GM21786 (cell line): Measurements from ENCODE around the gene MINDY3.

Source experiments
- ATAC-seq: cut with Tn5 transposase; IDR thresholded peaks from one replicate; pipeline ENCODE4 v1.9.1; 2021; ENCODE audit not compliant: unreplicated experiment

The MINDY3 gene

GRCh38 chr10:15739254-15739970 is 120.9 kb downstream of the MINDY3 start:
- ATAC-seq: no peak

- ATAC-seq: no peak
Observed at GRCh38 chr10:15738270-15738925, 121.9 kb downstream of the MINDY3 start.

- ATAC-seq: no peak
Observed at GRCh38 chr10:15737656-15738055, 122.7 kb downstream of the MINDY3 start.

GRCh38 chr10:15735763-15736162 is 124.5 kb downstream of the MINDY3 start:
- ATAC-seq: no peak

GRCh38 chr10:15730341-15730740 is 130.0 kb downstream of the MINDY3 start:
- ATAC-seq: no peak

GRCh38 chr10:15729890-15730289 is 130.4 kb downstream of the MINDY3 start:
- ATAC-seq: no peak
